B cell (primary cell): ENCODE measurements around the gene LRRC36. TPM values are rescaled to one million over a fixed set of nuclear protein-coding genes. Genes with fewer than 3 reads are reported as not detected.
"Not testable (repeated sequence)": the region's sequence is repeated elsewhere in the genome, so short reads cannot be mapped to it uniquely, and the experiment has no call there.

Experiments
- ATAC-seq: fragments of 200-7000 bp; cut with Tn5 transposase; one replicate; pipeline ENCODE4 v1.10.0; 2021; ENCODE audit warnings: low read depth, mild to moderate bottlenecking, moderate number of reproducible peaks, moderate library complexity
- CTCF ChIA-PET: fragments of 350-600 bp; sonication (Branson Sonifier 250); formaldehyde crosslinking; loops from one replicate; lab custom pipeline; 2021; ENCODE audit warnings: antibody characterized with exemption, inconsistent platforms; lab: Charles Lee
- POLR2A ChIA-PET: fragments of 350-600 bp; sonication (Branson Sonifier 250); formaldehyde crosslinking; loops from one replicate; lab custom pipeline; 2021; ENCODE audit warnings: antibody characterized with exemption; lab: Charles Lee
- DNase-seq: peaks from one replicate; pipeline ENCODE4 v3.0.0; 2013
- H2AFZ ChIP-seq: 2 replicates; pipeline ENCODE4 v1.6.1; 2012; ENCODE audit warnings: mild to moderate bottlenecking, low read depth, low read length; ENCODE audit not compliant: insufficient read depth, poor library complexity, severe bottlenecking
- H3K27ac ChIP-seq, 2 donors: 1 replicate in 1 of 2; 2 replicates in 1 of 2; pipeline ENCODE4 v1.5.1; 2012 to 2013; ENCODE audit warnings: low read length in 2 of 2, mild to moderate bottlenecking in 2 of 2, moderate library complexity in 1 of 2
- H3K27me3 ChIP-seq, 4 experiments: fragments of 200-600 bp in 1 of 4; sonication (generic) in 1 of 4; replicated peaks in 1 of 4; 1 replicate in 2 of 4; 2 replicates in 2 of 4; pipeline versions ENCODE4 v1.6.1 to v1.7.0; 2013 to 2016; ENCODE audit warnings: low read length in 3 of 4, mild to moderate bottlenecking in 2 of 4, mixed read lengths in 1 of 4, moderate library complexity in 1 of 4; ENCODE audit not compliant: insufficient read depth in 4 of 4, control insufficient read depth in 3 of 4; ENCODE audit errors: control extremely low read depth in 1 of 4
- H3K36me3 ChIP-seq, 2 experiments: replicated peaks in 1 of 2; 1 replicate in 1 of 2; 2 replicates in 1 of 2; pipeline versions ENCODE4 v1.6.1 to v1.7.1; 2013; ENCODE audit warnings: low read length in 1 of 2; ENCODE audit not compliant: insufficient read depth in 2 of 2, control insufficient read depth in 1 of 2; ENCODE audit errors: control extremely low read depth in 1 of 2, extremely low read depth in 1 of 2
- H3K4me1 ChIP-seq, 2 donors: fragments of 200-600 bp in 1 of 2; sonication (generic) in 1 of 2; 1 replicate in 1 of 2; 2 replicates in 1 of 2; pipeline versions ENCODE4 v1.5.1 to v1.6.1; 2013 to 2017; ENCODE audit warnings: low read length in 2 of 2; ENCODE audit not compliant: control insufficient read depth in 2 of 2, insufficient read depth in 2 of 2
- H3K4me2 ChIP-seq: replicated peaks from 2 replicates; pipeline ENCODE3; 2012; ENCODE audit warnings: mild to moderate bottlenecking, low read depth, low read length; ENCODE audit not compliant: poor library complexity, severe bottlenecking
- H3K4me3 ChIP-seq, 5 experiments: fragments of 200-600 bp in 1 of 5; sonication (generic) in 1 of 5; 1 replicate in 3 of 5; 2 replicates in 2 of 5; pipeline versions ENCODE4 v1.5.1 to v1.7.0; 2011 to 2016; ENCODE audit warnings: low read length in 4 of 5, mild to moderate bottlenecking in 4 of 5, low read depth in 2 of 5, control low read depth in 1 of 5, moderate library complexity in 1 of 5; ENCODE audit not compliant: insufficient read depth in 1 of 5; ENCODE audit errors: control extremely low read depth in 1 of 5, extremely low read depth in 1 of 5
- H3K79me2 ChIP-seq: fragments of 200-600 bp; sonication (generic); one replicate; pipeline ENCODE4 v1.6.0; 2016; ENCODE audit warnings: low read length; ENCODE audit not compliant: control insufficient read depth, insufficient read depth
- H3K9ac ChIP-seq: fragments of 200-600 bp; sonication (generic); 2 replicates; pipeline ENCODE4 v1.6.1; 2017; ENCODE audit warnings: mild to moderate bottlenecking, low read length, moderate library complexity
- H3K9me3 ChIP-seq, 3 donors: one replicate each; pipeline versions ENCODE4 v1.6.1 to v1.7.1; 2013; ENCODE audit warnings: low read length in 2 of 3; ENCODE audit not compliant: control insufficient read depth in 2 of 3, insufficient read depth in 1 of 3; ENCODE audit errors: control extremely low read depth in 1 of 3
- H4K20me1 ChIP-seq: 2 replicates; pipeline ENCODE4 v1.6.0; 2012; ENCODE audit warnings: mild to moderate bottlenecking, low read length; ENCODE audit not compliant: insufficient read depth, control insufficient read depth, poor library complexity, severe bottlenecking
- H3K27ac Mint-ChIP-seq: one replicate; pipeline ENCODE4 v1.8.0; 2021; ENCODE audit warnings: mixed read lengths
- H3K27me3 Mint-ChIP-seq: one replicate; pipeline ENCODE4 v1.8.0; 2021; ENCODE audit warnings: mixed read lengths
- H3K4me1 Mint-ChIP-seq: one replicate; pipeline ENCODE4 v1.8.0; 2021; ENCODE audit warnings: mixed read lengths
- H3K4me3 Mint-ChIP-seq: one replicate; pipeline ENCODE4 v1.8.0; 2021; ENCODE audit warnings: mixed read lengths
- H3K9me3 Mint-ChIP-seq: one replicate; pipeline ENCODE4 v1.8.0; 2022; ENCODE audit warnings: mixed read lengths; ENCODE audit not compliant: insufficient read depth
- EZH2 ChIP-seq: IDR thresholded peaks from 2 replicates; pipeline ENCODE4 v1.6.1; 2012; ENCODE audit warnings: borderline replicate concordance, low read depth, mild to moderate bottlenecking, moderate library complexity, low read length; ENCODE audit not compliant: insufficient read depth, poor library complexity, severe bottlenecking
- WGBS: methylation state at CpG from one replicate; pipeline ENCODE4 v1.1.5; 2013; ENCODE audit warnings: missing lambda C conversion rate; ENCODE audit not compliant: insufficient coverage; 5-methylcytosine and 5-hydroxymethylcytosine counted together
- intact Hi-C: fragments of 100-400 bp; cut with micrococcal nuclease; formaldehyde crosslinking; loops from one replicate; pipeline ENCODE4 v1.10.0; 2022
- polyA plus RNA-seq: library from polyadenylated mRNA; depleted of rRNA; stranded (reverse); fragments of >200 nt; gene quantifications from 2 replicates; pipeline ENCODE4 v1.2.3, GENCODE V29; 2012
- total RNA-seq, 2 donors: library from RNA; stranded (reverse); fragments of 120-200 nt in 1 of 2; gene quantifications; 1 replicate in 1 of 2; 2 replicates in 1 of 2; pipeline versions ENCODE4 v1.2.3 to v1.2.4, GENCODE V29; 2013 to 2022
- TF ChIP-seq, protein P1 (sequence below): fragments of 200-600 bp; IDR thresholded peaks from one replicate; pipeline ENCODE4 v1.8.0; 2022; ENCODE audit warnings: antibody characterized with exemption, mild to moderate bottlenecking

Gene LRRC36
- total and polyA plus RNA-seq, 2 donors (not counting 1 experiment from before 2014, with no cell fraction given) = 0.98 TPM; not detected in 1

GRCh38 chr16:67356396-67356795 is 29.8 kb downstream of the LRRC36 start:
- ATAC-seq = no peak
- Histone ChIP-seq H3K36me3 (no peaks in the 10 kb centered on the region), H3K4me3 (no peak overlapping the region), H2AFZ (no peak overlapping the region), H4K20me1 (no peaks in the 10 kb centered on the region), H3K9me3 (no peaks in the 10 kb centered on the region), H3K4me2 (no peak overlapping the region), H3K4me1 (no peaks in the 10 kb centered on the region), H3K79me2 (no peaks in the 10 kb centered on the region), H3K27ac (no peak overlapping the region), H3K27me3 (peaks cover 0 to 3% (median 1%) of the 10 kb centered on the region in 4 experiments), H3K9ac (no peak overlapping the region)
- H3K27me3 Mint-ChIP-seq = peaks cover 14% of the 10 kb centered on the region
- DNase-seq = no peak
- no peaks in the 10 kb centered on the region for H3K9me3 Mint-ChIP-seq
- CTCF ChIA-PET = no interaction called here
- 100% methylated on average over 3 of the region's 3 CpGs for WGBS
- TF ChIP-seq, protein P1, sequence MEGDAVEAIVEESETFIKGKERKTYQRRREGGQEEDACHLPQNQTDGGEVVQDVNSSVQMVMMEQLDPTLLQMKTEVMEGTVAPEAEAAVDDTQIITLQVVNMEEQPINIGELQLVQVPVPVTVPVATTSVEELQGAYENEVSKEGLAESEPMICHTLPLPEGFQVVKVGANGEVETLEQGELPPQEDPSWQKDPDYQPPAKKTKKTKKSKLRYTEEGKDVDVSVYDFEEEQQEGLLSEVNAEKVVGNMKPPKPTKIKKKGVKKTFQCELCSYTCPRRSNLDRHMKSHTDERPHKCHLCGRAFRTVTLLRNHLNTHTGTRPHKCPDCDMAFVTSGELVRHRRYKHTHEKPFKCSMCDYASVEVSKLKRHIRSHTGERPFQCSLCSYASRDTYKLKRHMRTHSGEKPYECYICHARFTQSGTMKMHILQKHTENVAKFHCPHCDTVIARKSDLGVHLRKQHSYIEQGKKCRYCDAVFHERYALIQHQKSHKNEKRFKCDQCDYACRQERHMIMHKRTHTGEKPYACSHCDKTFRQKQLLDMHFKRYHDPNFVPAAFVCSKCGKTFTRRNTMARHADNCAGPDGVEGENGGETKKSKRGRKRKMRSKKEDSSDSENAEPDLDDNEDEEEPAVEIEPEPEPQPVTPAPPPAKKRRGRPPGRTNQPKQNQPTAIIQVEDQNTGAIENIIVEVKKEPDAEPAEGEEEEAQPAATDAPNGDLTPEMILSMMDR = no peak
- intact Hi-C loops = no loop called here
- POLR2A ChIA-PET = interaction anchor here (0.7 kb wide), 1 partner anchor 1158 kb away, joined by 3 read pairs; no protein-coding TSS in a partner anchor
- H3K4me3 Mint-ChIP-seq = no peak overlapping the region
- H3K27ac Mint-ChIP-seq = no peak overlapping the region
- no peaks in the 10 kb centered on the region for H3K4me1 Mint-ChIP-seq

GRCh38 chr16:67357561-67357960 is 30.9 kb downstream of the LRRC36 start:
- Histone ChIP-seq H3K36me3 (no peaks in the 10 kb centered on the region), H3K4me1 (no peaks in the 10 kb centered on the region), H3K4me2 (no peak overlapping the region), H3K27me3 (peaks cover 0 to 3% (median 1%) of the 10 kb centered on the region in 4 experiments), H3K27ac (no peak overlapping the region), H3K9me3 (no peaks in the 10 kb centered on the region), H3K9ac (no peak overlapping the region), H3K79me2 (no peaks in the 10 kb centered on the region), H2AFZ (no peak overlapping the region), H4K20me1 (no peaks in the 10 kb centered on the region), H3K4me3 (no peak overlapping the region)
- intact Hi-C loops = no loop called here
- CTCF ChIA-PET = interaction anchor here (0.6 kb wide), 1 partner anchor 42 kb away, joined by 3 read pairs; no protein-coding TSS in a partner anchor
- no peaks in the 10 kb centered on the region for H3K9me3 Mint-ChIP-seq
- peaks cover 14% of the 10 kb centered on the region for H3K27me3 Mint-ChIP-seq
- no peak for DNase-seq
- POLR2A ChIA-PET = no interaction called here
- no peak overlapping the region for H3K4me3 Mint-ChIP-seq
- TF ChIP-seq, protein P1 = no peak
- TF ChIP-seq EZH2 = no peak
- no peak overlapping the region for H3K27ac Mint-ChIP-seq
- H3K4me1 Mint-ChIP-seq = no peaks in the 10 kb centered on the region
- no peak for ATAC-seq
- 60% methylated on average over 3 of the region's 4 CpGs for WGBS

DNA sequence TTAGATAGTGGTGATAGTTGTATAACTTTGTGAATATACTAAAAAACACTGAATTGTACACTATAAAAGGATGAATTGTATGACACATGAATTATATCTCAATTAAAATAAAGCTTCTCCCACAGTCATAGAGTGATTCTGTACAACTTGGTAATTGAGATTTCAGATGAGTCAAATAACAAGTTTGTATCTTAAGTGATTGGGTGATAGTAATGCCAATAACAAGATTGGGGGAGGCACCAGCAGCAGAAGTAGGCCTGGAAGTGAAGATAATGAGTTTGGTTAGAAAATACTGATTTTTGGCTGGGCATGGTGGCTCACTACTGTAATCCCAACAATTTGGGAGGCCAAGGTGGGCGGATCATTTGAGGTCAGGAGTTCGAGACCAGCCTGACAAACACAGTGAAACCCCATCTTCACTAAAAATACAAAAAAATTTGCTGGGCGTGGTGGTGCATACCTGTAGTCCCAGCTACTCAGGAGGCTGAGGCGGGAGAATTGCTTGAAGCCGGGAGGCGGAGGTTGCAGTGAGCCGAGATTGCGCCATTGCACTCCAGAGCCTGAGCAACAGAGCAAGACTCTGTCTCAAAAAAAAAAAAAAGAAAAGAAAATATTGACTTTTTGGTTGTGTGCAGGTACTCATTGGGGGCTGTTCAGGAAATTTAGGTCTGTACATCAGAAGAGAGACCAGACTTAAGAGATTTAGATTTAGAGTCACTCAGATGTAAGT is 33.1 kb downstream of the LRRC36 start:
- H3K9me3 Mint-ChIP-seq, H2AFZ ChIP-seq, H3K79me2 ChIP-seq, H3K4me3 ChIP-seq, POLR2A ChIA-PET, H3K27ac Mint-ChIP-seq, intact Hi-C loops, H3K27ac ChIP-seq, H3K4me3 Mint-ChIP-seq, H4K20me1 ChIP-seq, H3K27me3 ChIP-seq, H3K4me1 ChIP-seq, H3K36me3 ChIP-seq, H3K9me3 ChIP-seq, H3K4me1 Mint-ChIP-seq, H3K9ac ChIP-seq, DNase-seq, H3K4me2 ChIP-seq, ATAC-seq: not testable (repeated sequence)
- CTCF ChIA-PET = interaction anchor here (0.8 kb wide), 1 partner anchor 22 kb away, joined by 3 read pairs; no protein-coding TSS in a partner anchor
- H3K27me3 Mint-ChIP-seq = peaks cover 14% of the 10 kb centered on the region
- 97% methylated on average over 6 of the region's 8 CpGs for WGBS
